HPDE6-E6E7 (cell line): ENCODE measurements around the gene TMEM107.

Source experiments
- DNase-seq: peaks from one replicate; pipeline ENCODE4 v3.0.0; 2011; ENCODE audit warnings: missing footprints; ENCODE audit errors: extremely low spot score

The TMEM107 gene

GRCh38 chr17:8150194-8151119, 25.7 kb downstream of the TMEM107 start:
- DNase-seq: no peak

- DNase-seq: no peak
Observed at GRCh38 chr17:8149419-8150193, 26.6 kb downstream of the TMEM107 start.

GRCh38 chr17:8148560-8148959, 27.6 kb downstream of the TMEM107 start:
- DNase-seq: no peak

GRCh38 chr17:8147805-8148404, 28.3 kb downstream of the TMEM107 start:
- DNase-seq: no peak

- DNase-seq: no peak
Observed at GRCh38 chr17:8147141-8147804, 28.9 kb downstream of the TMEM107 start.

GRCh38 chr17:8146381-8147140, 29.6 kb downstream of the TMEM107 start:
- no peak for DNase-seq

GRCh38 chr17:8145811-8146210, 30.4 kb downstream of the TMEM107 start:
- no peak for DNase-seq

- no peak for DNase-seq
Observed at GRCh38 chr17:8144401-8145231, 31.6 kb downstream of the TMEM107 start.

GRCh38 chr17:8143581-8144400, 32.4 kb downstream of the TMEM107 start:
- no peak for DNase-seq

GRCh38 chr17:8142887-8143580, 33.1 kb downstream of the TMEM107 start:
- no peak for DNase-seq

- no peak for DNase-seq
Observed at GRCh38 chr17:8142158-8142886, 33.9 kb downstream of the TMEM107 start.

- DNase-seq: no peak
Observed at GRCh38 chr17:8141741-8142140, 34.4 kb downstream of the TMEM107 start.

GRCh38 chr17:8141045-8141444, 35.1 kb downstream of the TMEM107 start:
- DNase-seq: no peak

GRCh38 chr17:8140065-8141029, 35.8 kb downstream of the TMEM107 start:
- no peak for DNase-seq

GRCh38 chr17:8138672-8139371, 37.4 kb downstream of the TMEM107 start:
- DNase-seq: no peak

- no peak for DNase-seq
Observed at GRCh38 chr17:8138374-8138671, 37.9 kb downstream of the TMEM107 start.
